Gastroesophageal sphincter (tissue), 4 donors: ENCODE measurements around the gene NR1H2. TPM values are rescaled to one million over a fixed set of nuclear protein-coding genes. Genes with fewer than 3 reads are reported as not detected.
"Not testable (repeated sequence)": the region's sequence is repeated elsewhere in the genome, so short reads cannot be mapped to it uniquely, and the experiment has no call there.

ENCODE experiments used
- ATAC-seq: fragments of 150-250 bp; one replicate; pipeline ENCODE4 v1.9.1; 2016; ENCODE audit warnings: mild to moderate bottlenecking, moderate library complexity
- H3K27ac ChIP-seq, 4 donors: fragments of 200-600 bp; sonication (generic) in 3 of 4; 1 replicate in 3 of 4; 2 replicates in 1 of 4; pipeline ENCODE4 v1.5.1; 2016 to 2019
- H3K27me3 ChIP-seq: fragments of 200-600 bp; sonication (generic); one replicate; pipeline ENCODE4 v1.5.1; 2019
- H3K36me3 ChIP-seq, 2 donors: fragments of 200-600 bp; sonication (generic); one replicate each; pipeline ENCODE4 v1.5.1; 2019; ENCODE audit warnings: control low read depth in 1 of 2
- H3K4me1 ChIP-seq, 3 donors: fragments of 200-600 bp; sonication (generic); 1 replicate in 2 of 3; 2 replicates in 1 of 3; pipeline ENCODE4 v1.5.1; 2016 to 2019; ENCODE audit warnings: control low read depth in 2 of 3
- H3K4me3 ChIP-seq, 2 donors: fragments of 200-600 bp; sonication (generic); one replicate each; pipeline ENCODE4 v1.5.1; 2019; ENCODE audit warnings: mild to moderate bottlenecking in 1 of 2, moderate library complexity in 1 of 2
- H3K9me3 ChIP-seq, 3 donors: fragments of 200-600 bp; sonication (generic); one replicate each; pipeline ENCODE4 v1.5.1; 2017 to 2019; ENCODE audit warnings: control low read depth in 2 of 3
- EP300 ChIP-seq: sonication (generic); formaldehyde crosslinking; IDR thresholded peaks from one replicate; pipeline ENCODE4 v1.6.1; 2017; ENCODE audit warnings: antibody characterized with exemption, mild to moderate bottlenecking
- POLR2A ChIP-seq, 2 donors: fragments of 450-650 bp; IDR thresholded peaks; one replicate each; pipeline ENCODE4 v1.6.1; 2017; ENCODE audit warnings: antibody characterized with exemption in 2 of 2, mild to moderate bottlenecking in 2 of 2, moderate library complexity in 1 of 2
- POLR2AphosphoS5 ChIP-seq: sonication (generic); formaldehyde crosslinking; IDR thresholded peaks from one replicate; pipeline ENCODE4 v1.6.1; 2017; ENCODE audit warnings: antibody characterized with exemption
- WGBS, 2 donors: methylation state at CpG; one replicate each; pipeline ENCODE4 v1.1.5; 2018; ENCODE audit warnings: low coverage in 1 of 2; 5-methylcytosine and 5-hydroxymethylcytosine counted together
- total RNA-seq, 4 donors: library from RNA; depleted of rRNA; stranded (reverse); fragments of >200 nt; gene quantifications; one replicate each; pipeline ENCODE4 v1.1.0, GENCODE V29; 2016
- TF ChIP-seq, protein P1 (sequence below), 4 experiments: fragments of 200-600 bp in 2 of 4; fragments of 450-650 bp in 2 of 4; sonication (generic) in 1 of 4; IDR thresholded peaks; one replicate each; pipeline ENCODE4 v1.5.1; 2017 to 2019; ENCODE audit warnings: antibody characterized with exemption in 4 of 4, mild to moderate bottlenecking in 2 of 4, moderate library complexity in 2 of 4

Gene NR1H2
- total RNA-seq, 4 donors from 2014 or later = 138 to 191 (median 145) TPM

GRCh38 chr19:50344661-50345318, 31.5 kb upstream of the NR1H2 start:
- no peaks in the 10 kb centered on the region for H3K4me1 ChIP-seq
- TF ChIP-seq POLR2A (IDR thresholded peaks at IDR 0.05) = no peak
- TF ChIP-seq POLR2AphosphoS5 = no peak
- TF ChIP-seq, protein P1, sequence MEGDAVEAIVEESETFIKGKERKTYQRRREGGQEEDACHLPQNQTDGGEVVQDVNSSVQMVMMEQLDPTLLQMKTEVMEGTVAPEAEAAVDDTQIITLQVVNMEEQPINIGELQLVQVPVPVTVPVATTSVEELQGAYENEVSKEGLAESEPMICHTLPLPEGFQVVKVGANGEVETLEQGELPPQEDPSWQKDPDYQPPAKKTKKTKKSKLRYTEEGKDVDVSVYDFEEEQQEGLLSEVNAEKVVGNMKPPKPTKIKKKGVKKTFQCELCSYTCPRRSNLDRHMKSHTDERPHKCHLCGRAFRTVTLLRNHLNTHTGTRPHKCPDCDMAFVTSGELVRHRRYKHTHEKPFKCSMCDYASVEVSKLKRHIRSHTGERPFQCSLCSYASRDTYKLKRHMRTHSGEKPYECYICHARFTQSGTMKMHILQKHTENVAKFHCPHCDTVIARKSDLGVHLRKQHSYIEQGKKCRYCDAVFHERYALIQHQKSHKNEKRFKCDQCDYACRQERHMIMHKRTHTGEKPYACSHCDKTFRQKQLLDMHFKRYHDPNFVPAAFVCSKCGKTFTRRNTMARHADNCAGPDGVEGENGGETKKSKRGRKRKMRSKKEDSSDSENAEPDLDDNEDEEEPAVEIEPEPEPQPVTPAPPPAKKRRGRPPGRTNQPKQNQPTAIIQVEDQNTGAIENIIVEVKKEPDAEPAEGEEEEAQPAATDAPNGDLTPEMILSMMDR (IDR thresholded peaks at IDR 0.05) = no peak
- no peak for TF ChIP-seq EP300
- H3K9me3 ChIP-seq = peaks cover 0 to 17% (median 0%) of the 10 kb centered on the region in 3 donors
- ATAC-seq = no peak
- H3K36me3 ChIP-seq = no peaks in the 10 kb centered on the region
- no peak overlapping the region for H3K4me3 ChIP-seq
- 54 to 74% methylated on average over 5 to 7 of the region's 8 CpGs for WGBS, 2 donors
- H3K27ac ChIP-seq = no peak overlapping the region
- H3K27me3 ChIP-seq = no peaks in the 10 kb centered on the region

DNA sequence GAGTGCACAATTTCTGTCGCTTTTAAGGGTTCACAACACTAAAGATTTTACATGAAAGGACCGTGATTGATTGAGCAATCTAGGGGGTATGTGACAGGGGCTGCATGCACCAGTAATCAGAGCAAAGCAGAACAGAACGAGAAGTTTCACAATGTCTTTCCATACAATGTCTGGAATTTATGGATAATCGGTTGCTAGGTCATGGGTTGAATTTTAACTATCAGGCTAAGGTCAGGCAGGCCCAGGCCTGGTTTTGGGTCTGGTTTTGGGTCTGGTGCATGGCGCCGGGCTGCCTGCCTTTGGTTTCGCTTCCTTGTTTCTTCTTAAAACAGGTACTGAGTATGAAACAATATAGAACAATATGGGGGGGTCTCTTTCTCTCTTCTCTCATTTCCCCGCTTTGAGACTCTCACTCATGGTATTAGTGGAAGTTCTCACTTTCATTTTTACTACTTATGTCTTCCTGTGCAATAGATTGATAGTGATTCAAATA, 29.1 kb upstream of the NR1H2 start:
- H3K27me3 ChIP-seq = peaks cover 15% of the 10 kb centered on the region
- not testable (repeated sequence) for H3K4me1 ChIP-seq, H3K4me3 ChIP-seq, H3K27ac ChIP-seq, H3K36me3 ChIP-seq, ATAC-seq
- H3K9me3 ChIP-seq = peaks cover 0 to 17% (median 0%) of the 10 kb centered on the region in 3 donors
- 81 to 82% methylated on average over 7 to 8 of the region's 8 CpGs for WGBS, 2 donors

GRCh38 chr19:50349277-50350057, 26.8 kb upstream of the NR1H2 start:
- no peak overlapping the region for H3K4me3 ChIP-seq
- H3K9me3 ChIP-seq = peaks cover 0 to 11% (median 0%) of the 10 kb centered on the region in 3 donors
- H3K27ac ChIP-seq = no peak overlapping the region
- H3K4me1 ChIP-seq = no peaks in the 10 kb centered on the region
- H3K36me3 ChIP-seq = no peaks in the 10 kb centered on the region
- H3K27me3 ChIP-seq = peaks cover 15% of the 10 kb centered on the region
- ATAC-seq = no peak
- 14 to 65% methylated on average over 1 to 12 of the region's 22 CpGs for WGBS, 2 donors
- TF ChIP-seq, protein P1 (IDR thresholded peaks at IDR 0.05) = no peak
- no peak for TF ChIP-seq POLR2AphosphoS5
- no peak for TF ChIP-seq POLR2A (IDR thresholded peaks at IDR 0.05)
- TF ChIP-seq EP300 = no peak

DNA sequence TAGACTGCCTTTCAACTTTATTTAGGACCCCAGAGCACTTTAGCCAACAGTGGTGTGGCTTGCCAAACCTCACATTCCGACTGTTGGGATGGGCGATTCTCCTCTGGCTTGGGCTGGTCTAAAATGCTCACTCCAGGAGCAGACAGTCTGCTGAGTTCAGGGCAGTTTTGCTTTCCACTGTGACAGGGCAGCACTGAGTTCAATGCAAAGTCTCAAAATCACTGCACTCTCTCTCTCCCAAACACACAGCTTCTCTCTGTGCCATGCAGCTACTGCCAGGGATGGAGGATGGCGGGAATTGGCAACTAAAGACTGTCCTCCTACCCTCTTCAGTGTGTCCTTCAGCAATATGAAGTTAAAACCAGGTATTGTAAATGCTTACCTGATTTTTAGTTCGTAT, 24.0 kb upstream of the NR1H2 start:
- 58 to 60% methylated on average over 2 to 4 of the region's 4 CpGs for WGBS, 2 donors
- Histone ChIP-seq H3K4me3 (no peak overlapping the region), H3K9me3 (no peaks in the 10 kb centered on the region), H3K36me3 (no peaks in the 10 kb centered on the region), H3K4me1 (peaks cover 0 to 7% (median 0%) of the 10 kb centered on the region in 3 donors), H3K27ac (no peak overlapping the region), H3K27me3 (peaks cover 25% of the 10 kb centered on the region)
- no peak for ATAC-seq
- TF ChIP-seq EP300 (no peak), POLR2A (IDR thresholded peaks at IDR 0.05) (no peak), POLR2AphosphoS5 (no peak)
- TF ChIP-seq, protein P1 (IDR thresholded peaks at IDR 0.05) = no peak

GRCh38 chr19:50353487-50353880, 22.8 kb upstream of the NR1H2 start:
- 85 to 100% methylated on average over 1 to 7 of the region's 7 CpGs for WGBS, 2 donors
- peaks cover 0 to 19% (median 0%) of the 10 kb centered on the region in 3 donors for H3K4me1 ChIP-seq
- H3K36me3 ChIP-seq, H3K27ac ChIP-seq, H3K9me3 ChIP-seq, H3K4me3 ChIP-seq, ATAC-seq: not testable (repeated sequence)
- H3K27me3 ChIP-seq = peaks cover 37% of the 10 kb centered on the region
